Ishikawa (cell line): Measurements from ENCODE around the gene ZGRF1.

Experiments used
- CEBPB ChIP-seq: IDR thresholded peaks from 2 replicates; pipeline ENCODE4 v1.6.1; 2012
- CREB1 ChIP-seq: IDR thresholded peaks from 2 replicates; pipeline ENCODE4 v1.6.1; 2012; ENCODE audit warnings: low read depth
- EGR1 ChIP-seq: IDR thresholded peaks from 2 replicates; pipeline ENCODE4 v1.6.1; 2012
- FOXM1 ChIP-seq: IDR thresholded peaks from 2 replicates; pipeline ENCODE4 v1.6.1; 2012; ENCODE audit warnings: low read depth, borderline replicate concordance
- MAX ChIP-seq: IDR thresholded peaks from 2 replicates; pipeline ENCODE4 v1.6.1; 2012
- NFIC ChIP-seq: IDR thresholded peaks from 2 replicates; pipeline ENCODE4 v1.6.1; 2012
- REST ChIP-seq: IDR thresholded peaks from 2 replicates; pipeline ENCODE4 v1.6.1; 2012; ENCODE audit warnings: low read depth, mild to moderate bottlenecking
- TAF1 ChIP-seq: IDR thresholded peaks from 2 replicates; pipeline ENCODE4 v1.6.1; 2012; ENCODE audit warnings: low read depth, mild to moderate bottlenecking
- TCF12 ChIP-seq: IDR thresholded peaks from 2 replicates; pipeline ENCODE4 v1.6.1; 2012; ENCODE audit warnings: low read depth
- TEAD4 ChIP-seq: IDR thresholded peaks from 2 replicates; pipeline ENCODE4 v1.6.1; 2012
- ZBTB7A ChIP-seq: IDR thresholded peaks from 2 replicates; pipeline ENCODE4 v1.6.1; 2012; ENCODE audit warnings: low read depth
- TF ChIP-seq, protein P1 (sequence below): IDR thresholded peaks from 2 replicates; pipeline ENCODE4 v1.6.1; 2012

ZGRF1 gene

DNA sequence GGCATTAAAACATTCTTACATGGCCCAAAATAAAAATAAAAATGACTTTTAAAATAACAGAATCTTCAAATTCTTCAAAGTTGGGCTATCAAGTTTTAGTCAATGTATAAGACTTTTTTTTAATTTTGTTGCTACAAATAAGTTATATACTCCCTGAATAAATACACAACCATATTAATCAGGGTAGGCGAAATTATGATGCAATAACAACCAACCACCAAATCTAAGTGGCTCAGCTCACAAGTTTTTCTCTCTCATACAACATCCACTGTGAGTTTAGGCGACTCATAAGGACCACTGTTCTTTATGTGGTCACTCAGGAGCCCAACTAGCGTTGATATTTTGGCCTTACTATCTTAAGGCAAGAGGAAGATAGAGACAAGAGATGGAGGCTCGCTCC lies 131.9 kb downstream of the ZGRF1 start:
- no peak for TF ChIP-seq TCF12
- TF ChIP-seq, protein P1, sequence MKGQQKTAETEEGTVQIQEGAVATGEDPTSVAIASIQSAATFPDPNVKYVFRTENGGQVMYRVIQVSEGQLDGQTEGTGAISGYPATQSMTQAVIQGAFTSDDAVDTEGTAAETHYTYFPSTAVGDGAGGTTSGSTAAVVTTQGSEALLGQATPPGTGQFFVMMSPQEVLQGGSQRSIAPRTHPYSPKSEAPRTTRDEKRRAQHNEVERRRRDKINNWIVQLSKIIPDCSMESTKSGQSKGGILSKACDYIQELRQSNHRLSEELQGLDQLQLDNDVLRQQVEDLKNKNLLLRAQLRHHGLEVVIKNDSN: no peak
- no peak for TF ChIP-seq MAX
- no peak for TF ChIP-seq FOXM1
- no peak for TF ChIP-seq EGR1
- no peak for TF ChIP-seq NFIC
- no peak for TF ChIP-seq TEAD4
- TF ChIP-seq CREB1: no peak
- TF ChIP-seq REST: no peak
- TF ChIP-seq TAF1: no peak

DNA sequence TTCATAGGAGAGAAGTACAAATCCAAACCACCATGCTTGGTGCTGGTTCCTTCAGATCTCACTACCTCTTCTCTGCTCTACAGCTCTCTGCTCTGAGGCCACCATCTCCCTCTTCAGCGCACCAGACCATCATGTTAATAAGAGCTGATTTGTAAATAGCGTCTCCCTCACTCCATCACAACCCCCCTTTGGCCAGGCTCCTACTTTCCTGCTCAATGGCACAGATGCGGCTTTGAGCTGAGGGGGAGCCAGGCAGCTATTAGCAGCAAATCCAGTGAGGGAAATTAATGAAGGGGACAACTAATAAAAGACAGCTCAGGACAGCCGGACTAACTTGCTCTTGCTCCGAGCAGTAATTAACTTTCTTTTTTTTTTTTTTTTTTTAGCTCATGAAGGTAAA lies 133.8 kb downstream of the ZGRF1 start:
- TF ChIP-seq REST (no peak), CEBPB (no peak), ZBTB7A (no peak), FOXM1 (no peak), TAF1 (no peak), MAX (no peak), TCF12 (no peak), TEAD4 (no peak)
- TF ChIP-seq, protein P1: no peak

- TF ChIP-seq FOXM1: no peak
These were observed 144.4 kb downstream of the ZGRF1 start for GRCh38 chr4:112492321-112492720.
